OCI-LY7 (cell line): ENCODE data around the gene SH3RF3. TPM values are rescaled to one million over a fixed set of nuclear protein-coding genes. Genes with fewer than 3 reads are reported as not detected.

Experiments
- BruUV-seq: library from RNA; stranded (reverse); fragments of 400-500 nt; replicated peaks from 2 replicates; lab custom pipeline; 2021; lab: Mats Ljungman, UMichigan
- CTCF ChIA-PET: fragments of 300-600 bp; sonication (Branson Sonifier 250); formaldehyde crosslinking; loops from one replicate; lab custom pipeline; 2022; ENCODE audit warnings: antibody characterized with exemption; ENCODE audit not compliant: unreplicated experiment; lab: Charles Lee
- POLR2A ChIA-PET: fragments of 300-600 bp; sonication (Branson Sonifier 250); formaldehyde crosslinking; loops from one replicate; lab custom pipeline; 2022; ENCODE audit warnings: antibody characterized with exemption; lab: Charles Lee
- DNase-seq: peaks from one replicate; pipeline ENCODE4 v3.0.0-alpha.2; 2015; ENCODE audit warnings: low spot score
- H2AFZ ChIP-seq: fragments of 200-600 bp; sonication (generic), shearing (Covaris generic); 2 replicates; pipeline ENCODE4 v1.6.1; 2014; ENCODE audit warnings: mild to moderate bottlenecking, antibody characterized with exemption, low read length, moderate library complexity
- H3K27ac ChIP-seq: fragments of 200-600 bp; sonication (generic); 2 replicates; pipeline ENCODE4 v1.5.1; 2014; ENCODE audit warnings: mixed run types, low read depth, mild to moderate bottlenecking, moderate library complexity, low read length, inconsistent platforms; ENCODE audit not compliant: poor library complexity, severe bottlenecking
- H3K36me3 ChIP-seq: fragments of 200-600 bp; sonication (generic); 2 replicates; pipeline ENCODE4 v1.6.1; 2014; ENCODE audit warnings: mild to moderate bottlenecking, antibody characterized with exemption, low read length, moderate library complexity, mixed read lengths; ENCODE audit not compliant: insufficient read depth
- H3K4me1 ChIP-seq: fragments of 200-600 bp; sonication (generic); 2 replicates; pipeline ENCODE4 v1.5.1; 2014; ENCODE audit warnings: mild to moderate bottlenecking, low read length; ENCODE audit not compliant: insufficient read depth, poor library complexity, severe bottlenecking
- H3K4me2 ChIP-seq: fragments of 200-600 bp; sonication (generic); 2 replicates; pipeline ENCODE4 v1.6.1; 2014; ENCODE audit warnings: mild to moderate bottlenecking, low read length
- H3K4me3 ChIP-seq: fragments of 200-600 bp; sonication (generic); 2 replicates; pipeline ENCODE4 v1.5.1; 2014; ENCODE audit warnings: mild to moderate bottlenecking, low read depth, low read length; ENCODE audit not compliant: poor library complexity, severe bottlenecking
- H3K79me2 ChIP-seq: fragments of 200-600 bp; sonication (generic); 2 replicates; pipeline ENCODE4 v1.6.1; 2016; ENCODE audit warnings: low read depth, mild to moderate bottlenecking, low read length, moderate library complexity, mixed read lengths; ENCODE audit not compliant: insufficient read depth
- H3K9me2 ChIP-seq: fragments of 200-600 bp; sonication (generic); 2 replicates; pipeline ENCODE4 v1.6.1; 2016; ENCODE audit warnings: mild to moderate bottlenecking, low read length, mixed read lengths; ENCODE audit not compliant: insufficient read depth
- H3K9me3 ChIP-seq: fragments of 200-600 bp; sonication (generic); 2 replicates; pipeline ENCODE4 v1.6.1; 2014; ENCODE audit warnings: mild to moderate bottlenecking, mixed run types, low read length, mixed read lengths
- H4K20me1 ChIP-seq: fragments of 200-600 bp; sonication (generic); 2 replicates; pipeline ENCODE4 v1.6.1; 2014; ENCODE audit warnings: mild to moderate bottlenecking, antibody characterized with exemption, low read length, moderate library complexity, mixed read lengths; ENCODE audit not compliant: insufficient read depth
- CTCF ChIP-seq: fragments of 200-600 bp; sonication (generic); conservative IDR thresholded peaks from 2 replicates; pipeline ENCODE4 v1.5.1; 2014; ENCODE audit warnings: mild to moderate bottlenecking, antibody characterized with exemption, low read length, moderate library complexity, mixed read lengths
- EZH2phosphoT487 ChIP-seq: fragments of 200-600 bp; sonication (generic); IDR thresholded peaks from 2 replicates; pipeline ENCODE4 v1.6.1; 2018; ENCODE audit warnings: low read depth, borderline replicate concordance, mild to moderate bottlenecking, mixed run types, antibody characterized with exemption, low read length, moderate library complexity, mixed read lengths
- intact Hi-C: fragments of 100-400 bp; cut with micrococcal nuclease; formaldehyde crosslinking; loops from one replicate; pipeline ENCODE4 v1.10.0; 2022; ENCODE audit not compliant: unreplicated experiment
- total RNA-seq, 2 experiments: library from RNA; depleted of rRNA in 1 of 2; stranded (reverse); fragments of >200 nt in 1 of 2; shearing (Covaris generic) in 1 of 2; gene quantifications; 2 replicates each; pipeline ENCODE4 v1.2.3, GENCODE V29; 2014 to 2022

Gene SH3RF3
- total RNA-seq, 2 experiments from 2014 or later, result not detected

- H3K9me3 ChIP-seq, result no peaks in the 10 kb centered on the region
- TF ChIP-seq CTCF (no peak), EZH2phosphoT487 (no peak)
- no peak overlapping the region for H3K27ac ChIP-seq
- no peak for DNase-seq
- H3K9me2 ChIP-seq, result no peaks in the 10 kb centered on the region
- POLR2A ChIA-PET, result no interaction called here
- no peaks in the 10 kb centered on the region for H4K20me1 ChIP-seq
- intact Hi-C loops, result no loop called here
- no peaks in the 10 kb centered on the region for H3K79me2 ChIP-seq
- CTCF ChIA-PET, result no interaction called here
- H3K36me3 ChIP-seq, result no peaks in the 10 kb centered on the region
- H3K4me3 ChIP-seq, result no peak overlapping the region
- H3K4me2 ChIP-seq, result no peak overlapping the region
- no peaks in the 10 kb centered on the region for H3K4me1 ChIP-seq
- no TSS peak for BruUV-seq
- H2AFZ ChIP-seq, result no peak overlapping the region
Measured at GRCh38 chr2:109247340-109247739, 118.3 kb downstream of the SH3RF3 start.

- Histone ChIP-seq H3K4me2 (no peak overlapping the region), H3K4me1 (no peaks in the 10 kb centered on the region), H3K4me3 (no peak overlapping the region), H2AFZ (no peak overlapping the region), H3K36me3 (no peaks in the 10 kb centered on the region), H3K9me3 (no peaks in the 10 kb centered on the region), H3K9me2 (no peaks in the 10 kb centered on the region), H4K20me1 (no peaks in the 10 kb centered on the region), H3K27ac (no peak overlapping the region), H3K79me2 (no peaks in the 10 kb centered on the region)
- intact Hi-C loops, result no loop called here
- CTCF ChIA-PET, result no interaction called here
- no peak for DNase-seq
- no TSS peak for BruUV-seq
- POLR2A ChIA-PET, result no interaction called here
- TF ChIP-seq CTCF (no peak), EZH2phosphoT487 (no peak)
Measured at GRCh38 chr2:109247812-109248211, 118.8 kb downstream of the SH3RF3 start.

GRCh38 chr2:109248590-109248989 lies 119.6 kb downstream of the SH3RF3 start:
- TF ChIP-seq EZH2phosphoT487 (no peak), CTCF (no peak)
- intact Hi-C loops, result no loop called here
- Histone ChIP-seq H3K36me3 (no peaks in the 10 kb centered on the region), H3K79me2 (no peaks in the 10 kb centered on the region), H3K27ac (no peak overlapping the region), H4K20me1 (no peaks in the 10 kb centered on the region), H3K4me2 (no peak overlapping the region), H3K9me2 (no peaks in the 10 kb centered on the region), H3K4me1 (no peaks in the 10 kb centered on the region), H3K4me3 (no peak overlapping the region), H2AFZ (no peak overlapping the region), H3K9me3 (no peaks in the 10 kb centered on the region)
- CTCF ChIA-PET, result no interaction called here
- no peak for DNase-seq
- POLR2A ChIA-PET, result interaction anchor here (1.2 to 1.5 kb wide), 2 partner anchors 9 to 23 kb away, joined by 4 to 5 read pairs; no protein-coding TSS in a partner anchor
- BruUV-seq, result no TSS peak
